Endothelial cell (in vitro differentiated cells): ENCODE data around the gene IGLL1. TPM values are rescaled to one million over a fixed set of nuclear protein-coding genes. Genes with fewer than 3 reads are reported as not detected.
"Not testable (repeated sequence)": the region's sequence is repeated elsewhere in the genome, so short reads cannot be mapped to it uniquely, and the experiment has no call there.

Experiments
- DNase-seq: peaks from one replicate; pipeline ENCODE4 v3.0.0; 2021; ENCODE audit warnings: low spot score
- H3K27ac Mint-ChIP-seq: one replicate; pipeline ENCODE4 v1.8.0; 2021; ENCODE audit warnings: mixed read lengths, inconsistent platforms; ENCODE audit not compliant: unreplicated experiment
- H3K27me3 Mint-ChIP-seq: one replicate; pipeline ENCODE4 v1.8.0; 2021; ENCODE audit warnings: mild to moderate bottlenecking, moderate library complexity, mixed read lengths, inconsistent platforms; ENCODE audit not compliant: unreplicated experiment
- H3K36me3 Mint-ChIP-seq: one replicate; pipeline ENCODE4 v1.8.0; 2021; ENCODE audit warnings: mild to moderate bottlenecking, low read depth, mixed read lengths, inconsistent platforms; ENCODE audit not compliant: unreplicated experiment
- H3K4me1 Mint-ChIP-seq: one replicate; pipeline ENCODE4 v1.8.0; 2021; ENCODE audit warnings: mild to moderate bottlenecking, mixed read lengths, inconsistent platforms; ENCODE audit not compliant: unreplicated experiment
- H3K4me3 Mint-ChIP-seq: one replicate; pipeline ENCODE4 v1.8.0; 2021; ENCODE audit warnings: mild to moderate bottlenecking, mixed read lengths, inconsistent platforms; ENCODE audit not compliant: unreplicated experiment
- H3K9me3 Mint-ChIP-seq: one replicate; pipeline ENCODE4 v1.8.0; 2021; ENCODE audit warnings: mixed read lengths, inconsistent platforms; ENCODE audit not compliant: unreplicated experiment
- CTCF ChIP-seq: fragments of 200-600 bp; sonication (generic); IDR thresholded peaks from one replicate; pipeline ENCODE4 v1.5.0; 2021; ENCODE audit warnings: antibody characterized with exemption; ENCODE audit not compliant: unreplicated experiment
- total RNA-seq: library from RNA; stranded (reverse); fragmentation: NEBNext Ultra II Directional; extraction: Animal tissue kit (Norgen Biotek cat#: 25700); gene quantifications from one replicate; pipeline ENCODE4 v1.2.1, GENCODE V29; 2021; ENCODE audit not compliant: unreplicated experiment

IGLL1 gene
- total RNA-seq, 1 donor from 2014 or later: not detected

GRCh38 chr22:23606204-23607131, 26.4 kb upstream of the IGLL1 start:
- DNase-seq: no peak
- Mint-ChIP-seq H3K9me3 (no peaks in the 10 kb centered on the region), H3K27ac (no peak overlapping the region), H3K4me3 (no peak overlapping the region), H3K4me1 (peaks cover 8% of the 10 kb centered on the region), H3K27me3 (peaks cover 2% of the 10 kb centered on the region), H3K36me3 (no peaks in the 10 kb centered on the region)
- no peak for TF ChIP-seq CTCF

GRCh38 chr22:23604939-23605712, 25.0 kb upstream of the IGLL1 start:
- Mint-ChIP-seq H3K27me3 (peaks cover 2% of the 10 kb centered on the region), H3K4me3 (no peak overlapping the region), H3K27ac (no peak overlapping the region), H3K4me1 (peaks cover 3% of the 10 kb centered on the region), H3K36me3 (no peaks in the 10 kb centered on the region), H3K9me3 (no peaks in the 10 kb centered on the region)
- no peak for TF ChIP-seq CTCF
- DNase-seq: no peak

GRCh38 chr22:23603266-23603665, 23.2 kb upstream of the IGLL1 start:
- Mint-ChIP-seq H3K4me3 (no peak overlapping the region), H3K4me1 (no peaks in the 10 kb centered on the region), H3K27ac (no peak overlapping the region), H3K9me3 (no peaks in the 10 kb centered on the region), H3K27me3 (peaks cover 2% of the 10 kb centered on the region), H3K36me3 (no peaks in the 10 kb centered on the region)
- DNase-seq: no peak
- TF ChIP-seq CTCF: no peak

- Mint-ChIP-seq H3K27ac (no peak overlapping the region), H3K4me3 (no peak overlapping the region), H3K27me3 (peaks cover 2% of the 10 kb centered on the region), H3K36me3 (no peaks in the 10 kb centered on the region), H3K9me3 (no peaks in the 10 kb centered on the region), H3K4me1 (peaks cover 6% of the 10 kb centered on the region)
- no peak for TF ChIP-seq CTCF
- no peak for DNase-seq
Observed at GRCh38 chr22:23598805-23599518, 18.9 kb upstream of the IGLL1 start.

GRCh38 chr22:23597576-23598268, 17.6 kb upstream of the IGLL1 start:
- H3K4me1 Mint-ChIP-seq, H3K36me3 Mint-ChIP-seq, H3K4me3 Mint-ChIP-seq, H3K9me3 Mint-ChIP-seq, H3K27me3 Mint-ChIP-seq, DNase-seq, H3K27ac Mint-ChIP-seq: not testable (repeated sequence)

GRCh38 chr22:23595904-23596303, 15.8 kb upstream of the IGLL1 start:
- not testable (repeated sequence) for H3K36me3 Mint-ChIP-seq, H3K9me3 Mint-ChIP-seq, H3K27ac Mint-ChIP-seq, DNase-seq, H3K27me3 Mint-ChIP-seq, H3K4me3 Mint-ChIP-seq, H3K4me1 Mint-ChIP-seq
